ENCODE results near the gene MACF1.
"Not testable (repeated sequence)": the region's sequence is repeated elsewhere in the genome, so short reads cannot be mapped to it uniquely, and the experiment has no call there.

The MACF1 gene

GRCh38 chr1:39178541-39179431, 25.7 kb upstream of the MACF1 start:
- no peak for DNase-seq

GRCh38 chr1:39181311-39181710, 23.2 kb upstream of the MACF1 start:
- DNase-seq, result no peak

DNA sequence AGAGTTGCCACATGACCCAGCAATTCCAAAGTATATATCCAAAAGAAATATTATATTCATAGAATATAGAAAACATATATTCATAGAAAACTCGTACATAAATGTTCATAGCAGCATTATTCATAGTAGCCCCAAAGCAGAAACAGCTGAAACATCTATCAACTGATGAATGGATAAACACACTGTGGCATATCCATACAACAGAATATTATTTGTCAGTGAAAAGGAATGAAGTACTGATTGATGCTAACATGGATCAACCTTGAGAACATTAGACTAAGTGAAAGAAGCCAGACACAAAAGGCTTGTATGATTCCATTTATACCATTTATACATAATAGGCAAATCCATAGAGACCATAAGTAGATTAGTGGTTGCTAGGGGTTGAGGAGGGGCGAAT, 21.7 kb upstream of the MACF1 start:
- no peak for DNase-seq

GRCh38 chr1:39183503-39184353, 20.8 kb upstream of the MACF1 start:
- DNase-seq, result peak; percentile 85 to 88

DNA sequence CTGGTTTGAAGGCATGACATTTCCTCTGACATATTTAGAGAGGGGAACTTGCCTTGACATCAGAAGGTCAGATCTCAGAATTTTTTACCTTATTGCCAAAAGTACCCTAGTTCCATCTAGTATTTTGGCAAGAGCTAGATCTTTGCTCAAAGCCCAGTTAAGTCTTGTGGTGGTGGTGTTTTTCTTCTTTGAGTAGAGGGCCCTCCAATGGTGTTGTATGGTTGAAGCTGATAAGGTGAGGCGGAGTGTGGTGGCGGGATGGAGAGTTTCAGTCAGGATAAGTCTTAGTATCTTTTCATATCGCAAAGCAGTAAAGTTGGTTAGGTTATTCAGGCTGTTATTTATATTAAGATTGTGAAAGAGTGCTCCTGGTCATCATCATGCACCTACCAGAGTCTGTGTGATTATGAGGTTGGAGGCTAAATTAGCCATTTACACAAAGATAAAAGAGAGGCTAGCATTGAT, 20.1 kb upstream of the MACF1 start:
- DNase-seq, result no peak

- no peak for DNase-seq
These were observed 17.0 kb upstream of the MACF1 start for GRCh38 chr1:39187275-39188046.

DNA sequence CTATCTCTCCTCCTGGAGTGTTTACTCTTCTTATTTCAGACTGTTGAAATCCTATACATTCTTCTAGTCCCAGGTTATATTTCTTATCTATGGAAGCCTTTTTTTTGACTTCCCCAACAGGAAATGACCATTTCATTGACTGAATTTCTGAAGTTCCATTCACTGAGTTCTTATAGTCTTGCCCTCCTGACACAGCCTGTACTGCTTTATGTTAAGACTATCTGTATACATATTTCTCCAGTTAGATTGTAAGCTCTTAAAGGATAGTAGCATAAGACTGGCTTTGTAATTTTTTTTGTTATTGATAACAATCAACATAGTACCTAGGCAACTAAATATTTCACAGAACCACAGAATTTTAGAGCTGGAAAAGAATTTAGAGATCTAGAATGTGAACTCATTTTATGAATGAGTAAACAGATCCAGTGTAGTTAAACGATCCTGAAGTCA, 14.9 kb upstream of the MACF1 start:
- no peak for DNase-seq

DNA sequence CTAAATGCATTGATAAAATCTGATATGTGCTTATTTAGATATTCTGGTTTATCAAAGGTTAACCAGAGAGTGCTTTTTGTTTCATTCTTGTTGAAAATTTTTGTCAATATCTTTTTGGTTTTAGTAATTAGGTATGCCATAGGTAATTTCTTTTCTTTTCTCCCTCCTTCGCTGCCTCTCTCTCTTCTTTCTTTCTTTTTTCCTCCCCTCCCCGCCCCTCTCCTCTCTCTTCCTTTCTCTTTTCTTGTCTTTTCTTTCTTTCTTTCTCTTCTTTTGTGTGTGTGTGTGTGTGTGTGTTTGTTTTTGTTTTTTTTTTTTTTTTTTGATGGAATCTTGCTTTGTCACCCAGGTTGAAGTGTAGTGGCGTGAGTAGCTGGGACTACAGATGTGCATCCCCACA, 14.4 kb upstream of the MACF1 start:
- no peak for DNase-seq

DNA sequence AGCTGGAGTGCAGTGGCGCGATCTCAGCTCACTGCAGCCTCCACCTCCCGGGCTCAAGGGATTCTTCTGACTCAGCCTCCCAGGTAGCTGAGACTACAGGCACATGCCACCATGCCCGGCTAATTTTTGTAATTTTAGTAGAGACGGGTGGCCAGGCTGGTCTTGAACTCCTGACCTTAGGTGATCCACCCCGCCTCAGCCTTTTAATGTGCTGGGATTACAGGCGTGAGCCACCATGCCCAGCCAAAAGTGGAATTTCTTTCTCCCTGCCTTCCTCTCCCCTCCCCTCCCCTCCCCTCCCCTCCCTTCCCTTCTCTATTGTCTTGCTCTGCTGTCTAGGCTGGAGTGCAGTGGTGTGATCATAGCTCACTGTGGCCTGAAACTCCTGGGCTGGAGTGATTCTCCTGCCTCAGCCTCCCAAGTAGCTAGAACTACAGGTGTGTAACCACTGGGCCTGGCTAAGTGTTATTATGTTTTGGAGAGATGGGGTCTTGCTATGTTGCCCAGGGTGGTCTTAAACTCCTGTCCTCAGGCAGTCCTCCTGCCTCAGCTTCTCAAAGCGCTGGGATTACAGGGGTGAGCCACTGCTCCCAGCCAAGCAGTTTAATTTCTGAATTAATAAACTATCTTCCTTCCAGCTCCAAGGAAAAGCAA, 10.0 kb upstream of the MACF1 start:
- DNase-seq, result no peak

DNA sequence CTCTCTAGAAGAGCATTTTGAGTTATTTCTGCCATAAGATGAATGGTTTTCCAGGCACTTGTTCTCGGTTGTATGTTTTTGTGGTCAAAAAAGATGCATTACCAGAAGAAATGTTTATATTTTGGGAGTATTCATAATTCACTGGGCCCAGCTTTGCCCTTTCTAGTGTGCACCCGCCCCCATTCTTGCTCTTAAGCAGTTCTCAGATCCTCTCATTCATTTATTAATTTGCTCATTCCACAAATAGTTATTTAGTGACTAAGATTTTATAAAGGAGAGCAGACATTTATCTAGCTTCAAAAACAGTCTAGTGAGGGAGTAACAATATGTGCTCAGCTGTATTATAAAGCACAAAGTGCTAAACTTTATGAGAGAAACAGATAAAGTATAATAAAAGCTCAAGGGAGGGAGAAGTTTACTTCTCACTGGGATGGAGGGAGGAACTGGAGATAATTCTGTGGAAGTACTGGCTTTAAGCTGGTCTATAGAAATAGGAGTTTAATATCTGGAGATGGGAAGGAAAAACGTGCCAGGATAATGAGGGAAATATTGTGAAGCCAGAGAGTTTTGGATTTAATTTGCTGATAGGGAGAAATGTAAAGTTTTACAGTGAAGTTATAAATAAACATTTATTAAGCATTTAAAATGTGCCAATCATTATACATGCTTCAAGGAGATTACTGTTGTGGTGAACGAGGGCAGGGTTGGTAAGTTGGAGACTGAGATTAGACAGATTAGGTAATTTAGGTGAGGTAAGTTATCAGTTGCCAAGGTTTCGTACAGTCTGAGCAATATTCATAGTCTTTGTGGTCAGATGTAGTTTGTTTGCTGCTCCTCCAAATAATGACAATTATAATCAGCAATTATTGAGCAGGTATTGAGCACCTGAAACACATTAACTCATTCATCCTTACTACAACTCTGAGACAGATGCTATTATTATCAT, 9.1 kb upstream of the MACF1 start:
- peak in 1 of 2 donors; percentile 69 for DNase-seq

DNA sequence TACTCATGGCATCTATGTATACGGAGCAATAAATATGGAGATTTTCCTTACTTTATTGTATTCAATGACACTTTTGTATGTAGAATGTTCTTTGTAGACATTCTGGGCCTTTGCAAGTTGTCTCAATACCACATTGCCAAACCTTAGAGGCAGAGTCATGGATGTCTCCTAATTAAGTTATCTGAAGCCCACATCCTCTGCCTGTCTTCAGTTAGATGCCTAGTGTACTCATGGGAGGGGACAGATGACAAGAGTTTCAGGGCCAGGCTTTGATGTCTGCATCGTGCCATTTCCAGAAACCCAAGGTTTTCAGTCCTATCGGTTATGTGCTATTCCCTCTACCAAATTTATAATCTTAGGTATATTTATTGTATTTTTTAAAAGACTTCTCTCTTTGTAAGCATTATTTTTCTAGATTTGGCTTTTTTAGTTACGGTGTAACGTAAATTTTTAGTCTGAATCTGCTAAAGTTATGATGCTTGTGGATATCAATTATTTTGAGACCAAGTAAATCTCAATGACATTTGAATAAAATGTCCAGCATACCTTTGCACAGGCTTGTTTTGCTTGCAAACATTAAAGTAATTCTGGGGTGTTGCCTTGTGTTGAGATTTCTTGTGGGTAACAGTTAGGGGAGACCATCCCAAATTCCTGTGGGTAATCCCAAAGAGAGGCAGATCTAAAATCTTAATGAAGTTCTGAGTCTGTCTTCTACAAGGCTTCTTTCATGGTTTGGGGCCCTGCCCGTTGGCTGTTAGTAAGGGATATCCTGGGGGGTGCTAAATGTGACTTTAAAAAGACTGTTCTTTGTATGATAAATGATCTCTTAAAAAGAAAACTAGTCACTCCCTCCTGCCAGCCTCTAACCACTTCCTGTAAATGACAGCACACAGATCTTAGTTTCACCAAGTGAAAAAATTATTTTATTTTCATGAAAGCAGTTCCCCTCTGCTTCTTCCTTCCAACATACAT, 8.0 kb upstream of the MACF1 start:
- DNase-seq, result peak; percentile 68 to 81

DNA sequence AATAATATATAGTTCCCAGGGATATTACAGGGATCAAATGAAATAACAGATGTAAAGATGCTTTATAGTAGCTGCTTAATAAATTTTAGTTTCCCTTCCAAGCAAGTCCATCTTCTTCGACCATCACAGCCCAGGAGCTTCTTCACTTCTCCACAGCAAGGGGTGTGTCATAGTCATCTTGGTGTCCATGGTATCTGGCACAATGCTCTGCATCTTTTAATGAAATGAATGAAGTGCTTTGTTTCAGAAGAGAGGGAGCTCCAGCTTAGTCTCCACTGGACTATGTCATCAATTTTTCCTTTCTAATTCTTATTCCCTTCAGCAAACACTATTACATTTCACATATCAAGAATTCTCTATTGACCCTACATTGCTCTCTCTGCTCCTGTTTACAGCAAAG, 4.9 kb upstream of the MACF1 start:
- no peak for DNase-seq

DNA sequence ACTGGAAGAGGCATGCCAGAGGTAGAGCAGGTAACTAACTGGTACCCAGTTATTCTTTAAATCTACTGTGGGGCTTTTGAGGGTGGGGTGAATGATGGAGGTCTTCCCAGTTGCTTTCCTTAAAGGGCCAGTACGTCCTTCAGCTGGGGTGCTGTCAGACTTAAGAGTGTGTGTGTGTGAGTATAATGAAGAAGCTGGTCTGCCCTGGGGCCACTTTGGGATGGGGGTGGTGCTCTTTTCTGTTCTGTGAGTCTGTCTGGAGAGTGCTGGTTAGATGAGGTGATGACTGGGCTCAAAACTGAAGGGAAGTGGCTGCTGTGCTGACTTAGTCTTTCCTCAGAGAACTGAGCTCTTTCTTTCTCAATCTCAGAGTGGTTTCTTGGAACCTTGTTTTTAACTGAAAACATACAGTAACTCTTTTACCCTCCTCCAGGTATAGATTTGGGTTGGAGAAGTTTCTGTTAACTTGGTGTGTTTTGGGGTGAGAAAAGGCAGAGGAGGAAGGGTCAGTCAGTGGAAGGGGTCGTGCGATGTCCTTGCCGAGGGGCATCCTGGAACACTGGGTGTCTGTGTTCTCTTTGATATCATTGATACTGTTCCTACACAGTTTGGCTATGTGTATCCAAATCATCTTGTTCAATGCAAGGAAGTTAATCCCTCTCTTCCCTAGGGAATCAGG, 746 bp downstream of the MACF1 start:
- DNase-seq, result peak; percentile 59

DNA sequence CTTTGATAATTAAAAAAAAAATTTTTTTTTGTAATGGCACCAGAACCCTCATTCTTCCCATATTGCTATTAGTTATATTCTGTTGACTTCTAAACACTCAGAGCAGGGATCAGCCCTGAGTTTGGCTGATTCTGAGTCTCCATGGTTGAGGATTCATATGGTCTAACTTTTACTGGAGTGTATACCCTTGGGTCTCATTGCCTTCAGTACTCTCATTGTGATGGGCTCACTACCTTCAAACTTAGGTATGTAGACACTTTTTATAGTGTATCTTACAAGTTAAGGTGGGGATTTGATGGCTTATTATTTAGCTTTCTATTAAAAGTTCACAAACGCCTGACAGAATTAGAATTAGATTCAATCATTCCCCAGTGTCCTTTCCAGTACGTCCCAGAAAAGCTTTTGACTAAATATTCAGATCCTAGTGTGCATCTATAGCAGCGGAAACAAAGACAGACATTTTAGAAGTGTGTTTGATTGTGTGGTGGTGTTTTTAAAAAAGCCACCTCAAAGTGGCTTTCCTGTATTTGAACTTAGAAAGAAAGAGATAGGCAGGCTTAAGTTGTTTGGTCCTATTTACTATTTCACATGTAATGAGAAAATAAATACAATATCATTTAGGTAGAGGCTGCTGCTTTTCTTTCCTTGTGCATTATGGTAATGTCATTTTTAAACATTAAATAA, 1.4 kb downstream of the MACF1 start:
- peak in 1 of 2 donors; percentile 40 for DNase-seq

DNA sequence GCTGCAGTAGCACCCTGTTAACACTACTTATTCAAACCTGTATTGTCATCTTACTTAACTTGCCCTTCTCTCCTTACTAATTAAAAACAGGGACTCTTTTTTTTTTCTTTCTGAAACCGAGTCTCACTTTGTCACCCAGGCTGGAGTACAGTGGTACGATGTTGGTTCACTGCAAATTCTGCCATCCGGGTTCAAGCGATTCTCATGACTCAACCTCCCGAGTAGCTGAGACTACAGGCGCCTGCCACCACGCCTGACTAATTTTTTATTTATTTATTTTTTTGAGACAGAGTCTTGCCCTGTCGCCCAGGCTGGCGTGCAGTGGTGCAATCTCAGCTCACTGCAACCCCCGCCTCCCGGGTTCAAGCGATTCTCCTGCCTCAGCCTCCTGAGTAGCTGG, 3.9 kb downstream of the MACF1 start:
- DNase-seq, result not testable (repeated sequence)

DNA sequence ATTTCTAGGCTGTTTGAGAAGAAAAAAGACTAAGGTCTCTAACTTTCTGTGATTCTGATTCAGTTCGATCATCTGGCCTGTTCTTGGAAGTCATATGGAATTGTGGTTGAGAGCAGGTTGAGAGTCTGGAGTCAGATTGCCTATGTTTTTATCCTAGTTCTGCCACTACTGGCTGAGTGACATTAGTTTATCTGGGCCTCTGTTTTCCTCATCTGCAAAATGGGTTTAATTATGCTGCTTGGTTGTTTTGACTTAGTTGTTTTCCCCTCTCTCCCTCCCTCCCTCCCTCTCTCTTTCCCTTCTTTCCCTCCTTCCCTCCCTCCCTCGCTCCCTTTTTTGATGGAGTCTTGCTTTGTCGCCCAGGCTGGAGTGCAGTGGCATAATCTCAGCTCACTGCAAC, 6.2 kb downstream of the MACF1 start:
- no peak for DNase-seq

DNA sequence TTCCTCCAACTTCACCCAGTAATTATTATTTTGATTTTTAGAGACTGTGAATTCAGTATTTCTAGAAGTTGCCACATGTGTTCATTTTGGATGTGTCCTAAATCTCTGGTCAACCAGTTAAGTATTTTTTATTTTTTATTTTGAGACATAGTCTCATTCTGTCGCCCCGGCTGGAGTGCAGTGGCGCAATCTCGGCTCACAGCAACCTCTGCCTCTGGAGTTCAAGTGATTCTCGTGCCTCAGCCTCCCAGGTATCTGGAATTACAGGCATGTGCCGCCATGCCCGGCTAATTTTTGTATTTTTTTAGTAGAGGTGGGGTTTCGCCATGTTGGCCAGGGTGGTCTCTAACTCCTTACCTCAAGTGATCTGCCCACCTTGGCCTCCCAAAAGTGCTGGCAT, 8.0 kb downstream of the MACF1 start:
- no peak for DNase-seq

GRCh38 chr1:39213511-39214002, 9.1 kb downstream of the MACF1 start:
- DNase-seq, result no peak
